ENCODE measurements around the gene CANT1.

Gene CANT1

DNA sequence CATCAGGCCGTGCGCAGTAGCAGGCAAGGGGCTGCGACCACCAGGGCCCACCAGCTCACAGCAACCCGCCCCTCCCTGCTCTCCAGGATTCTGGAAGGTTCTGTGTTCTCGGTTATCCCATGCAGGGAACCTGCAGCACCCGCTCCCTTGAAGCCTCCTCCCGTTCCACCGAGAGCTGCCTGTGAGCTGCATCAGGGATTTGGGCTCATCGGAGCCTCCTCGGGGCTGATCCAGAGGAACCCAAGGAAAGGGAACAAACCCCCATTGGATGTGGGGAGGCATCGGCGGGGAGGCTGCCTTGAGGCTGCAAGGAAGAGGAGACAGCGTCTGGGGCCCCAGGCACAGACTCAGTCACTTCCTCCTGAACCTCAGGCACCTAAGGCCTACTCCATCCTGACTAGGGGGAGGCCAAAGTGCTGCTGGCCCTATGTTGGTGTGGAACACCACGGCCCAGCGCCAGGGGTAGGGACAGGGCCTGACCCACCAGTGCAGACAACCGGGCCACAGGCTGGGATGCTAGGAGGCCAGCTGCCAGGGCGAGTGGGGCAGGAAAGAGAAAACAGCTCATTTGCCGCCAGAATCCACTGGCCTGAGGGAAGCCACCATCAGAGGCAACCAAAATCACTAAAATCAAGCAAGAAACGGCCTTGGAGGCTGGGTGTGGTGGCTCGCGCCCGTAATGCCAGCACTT, 15.4 kb downstream of the CANT1 start:
- DNase-seq, result no peak

DNA sequence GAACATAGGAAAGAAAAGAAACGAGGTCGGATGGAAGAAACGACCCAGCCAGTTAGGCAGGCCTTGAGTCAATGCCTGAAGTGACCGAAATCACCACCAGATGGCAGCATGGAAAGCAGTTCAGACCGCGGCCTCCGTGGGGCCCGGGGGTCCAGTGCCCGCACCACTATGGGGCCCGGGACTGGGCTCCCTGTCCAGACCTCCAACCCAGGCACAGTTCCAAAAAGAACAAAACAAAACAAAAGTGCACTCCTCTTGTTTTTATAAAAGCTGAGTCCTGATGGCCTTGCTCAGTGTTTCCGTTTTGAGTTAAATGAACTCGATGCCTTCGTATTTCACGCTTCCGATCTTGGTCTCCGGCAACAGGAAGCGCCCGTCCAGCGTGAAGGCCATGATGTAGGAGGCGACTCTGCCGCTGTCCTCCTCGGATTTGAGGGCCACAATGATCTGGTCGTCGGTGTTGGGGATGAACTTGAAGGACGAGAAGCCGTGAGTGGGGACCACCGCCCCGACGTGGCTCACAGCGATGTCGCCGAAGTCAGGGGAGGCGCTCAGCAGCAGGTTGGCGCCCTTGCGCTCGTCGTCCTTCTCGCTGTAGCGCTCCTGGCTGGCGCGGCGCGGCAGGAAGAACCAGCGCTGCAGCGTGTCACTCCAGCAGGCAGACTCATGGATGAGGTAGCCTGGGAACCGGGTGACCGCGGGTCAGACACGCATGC, 16.2 kb downstream of the CANT1 start:
- DNase-seq, result no peak

DNA sequence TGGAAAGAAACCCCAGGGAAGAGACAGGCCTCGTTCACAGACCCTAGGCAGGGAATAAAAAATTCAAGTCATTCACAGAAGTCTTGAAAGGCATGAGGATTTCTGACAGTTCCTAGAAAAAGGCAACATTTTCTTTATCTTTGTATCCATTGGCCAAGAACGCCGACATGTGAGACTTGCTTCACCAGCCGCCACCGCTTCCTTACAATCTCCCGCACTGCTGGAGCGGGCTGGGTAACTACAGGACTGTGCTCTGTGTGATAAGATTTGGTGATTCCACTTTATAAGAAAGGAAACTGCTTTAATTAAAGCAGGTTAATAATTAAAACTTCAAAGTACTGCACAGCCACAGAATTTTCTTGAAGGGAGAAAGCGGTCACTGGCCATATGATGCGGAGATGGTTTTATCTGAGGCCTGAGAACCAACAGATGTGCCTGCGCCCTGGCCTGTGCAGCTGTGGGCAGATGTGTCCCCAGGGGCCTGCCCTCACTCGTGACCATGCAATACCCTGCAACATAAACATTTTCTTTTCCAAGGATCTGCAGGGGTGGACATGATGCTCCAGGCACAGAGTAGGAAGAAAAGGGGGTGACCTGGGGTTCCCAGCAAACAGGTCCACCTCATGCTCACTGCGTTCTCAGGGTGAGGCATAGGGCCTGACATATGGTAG, 16.9 kb downstream of the CANT1 start:
- DNase-seq, result no peak

DNA sequence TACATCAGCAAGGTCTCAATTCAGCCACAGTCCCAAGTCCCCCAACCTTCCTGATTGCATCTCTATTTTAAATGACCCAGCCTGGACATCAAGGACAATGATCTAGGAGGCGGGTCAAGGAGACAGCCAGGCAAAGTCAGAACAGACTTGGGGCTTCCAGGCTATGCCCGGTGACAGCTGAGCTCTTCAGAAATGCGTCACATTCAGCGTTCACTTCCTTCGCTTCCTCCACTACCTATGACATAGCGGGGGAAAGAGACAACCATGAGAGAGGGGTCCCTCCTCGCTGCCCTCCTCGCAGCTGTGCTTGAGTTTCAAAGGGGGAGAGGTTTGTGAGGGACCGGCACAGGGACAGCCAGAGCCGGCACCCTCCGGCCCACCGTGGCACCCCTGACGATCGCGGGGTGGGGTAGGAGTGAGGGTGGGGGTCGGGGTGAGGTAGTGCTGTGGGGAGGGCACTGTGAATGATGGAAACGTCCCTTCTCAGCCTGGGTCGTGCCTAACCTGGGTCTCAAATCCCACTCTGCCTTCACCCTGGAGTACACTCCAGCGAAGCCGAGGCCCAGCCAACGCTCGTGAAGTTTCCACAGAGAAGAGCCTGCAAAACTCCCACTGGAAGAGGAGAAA, 17.5 kb downstream of the CANT1 start:
- no peak for DNase-seq

DNA sequence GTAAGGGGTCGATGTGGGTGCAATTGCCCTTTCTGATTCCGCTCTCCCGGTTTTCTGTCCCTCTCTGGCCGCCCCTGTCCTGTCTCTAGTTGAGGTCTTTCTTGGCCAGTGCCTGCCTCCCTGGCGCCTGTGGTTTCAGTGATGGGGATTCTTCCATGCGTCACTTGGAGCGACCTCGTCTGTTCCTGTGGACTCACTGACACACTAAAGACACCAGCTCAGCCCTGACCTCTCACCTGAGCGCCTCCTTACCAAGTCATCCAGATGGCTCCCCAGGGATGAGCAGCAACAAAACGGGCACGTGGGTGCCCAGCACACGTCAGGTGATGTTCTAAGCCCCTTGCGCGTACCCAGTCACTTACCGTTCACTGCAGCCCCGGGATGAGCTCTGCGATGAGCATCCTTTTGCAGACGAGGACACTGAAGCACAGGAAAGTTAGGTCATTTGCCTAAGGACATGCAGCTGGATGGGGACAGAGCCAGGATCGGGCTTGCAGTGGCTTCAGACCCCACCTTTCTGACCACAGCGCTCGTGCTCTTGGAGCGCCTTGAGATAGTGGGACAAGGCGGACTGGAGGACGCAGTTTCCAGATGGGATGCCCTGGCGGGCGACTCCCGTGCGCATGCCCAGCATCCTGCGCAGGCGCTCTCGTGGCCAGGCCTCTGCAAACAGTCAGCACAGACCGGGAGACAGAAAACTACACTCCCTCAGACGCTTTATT, 18.4 kb downstream of the CANT1 start:
- no peak for DNase-seq

DNA sequence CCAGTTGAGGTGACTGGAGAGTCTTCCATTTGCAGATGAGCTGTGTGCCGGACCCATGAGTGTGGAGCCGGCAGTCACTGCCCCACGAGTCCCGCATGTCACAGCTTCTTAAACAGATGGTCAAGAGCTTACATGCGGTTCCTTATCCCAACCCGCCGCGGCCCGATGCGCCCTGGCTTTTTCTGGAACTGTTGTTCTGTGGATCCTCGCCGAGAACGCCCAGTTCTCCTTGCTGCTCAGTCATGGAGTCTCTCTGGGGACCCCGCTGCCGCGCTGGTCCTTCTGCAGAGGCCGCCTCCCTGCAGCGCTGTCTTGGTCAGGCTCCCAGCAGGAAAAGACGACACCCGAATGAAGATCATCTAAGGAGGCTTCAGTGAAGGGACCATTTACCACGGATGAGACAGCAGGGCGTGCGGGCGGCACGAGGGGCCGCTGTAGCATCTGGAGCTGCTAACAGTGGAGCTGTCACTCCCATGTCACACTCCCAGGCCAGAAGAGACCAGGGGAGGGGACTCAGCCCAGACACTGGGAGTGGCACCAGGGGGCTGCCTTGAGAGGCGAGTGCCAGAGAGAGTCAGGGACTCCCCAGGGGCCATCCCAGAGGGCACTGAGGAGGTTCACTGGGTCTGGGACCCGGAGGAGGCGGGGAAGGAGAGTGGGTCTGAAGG, 19.1 kb downstream of the CANT1 start:
- no peak for DNase-seq

DNA sequence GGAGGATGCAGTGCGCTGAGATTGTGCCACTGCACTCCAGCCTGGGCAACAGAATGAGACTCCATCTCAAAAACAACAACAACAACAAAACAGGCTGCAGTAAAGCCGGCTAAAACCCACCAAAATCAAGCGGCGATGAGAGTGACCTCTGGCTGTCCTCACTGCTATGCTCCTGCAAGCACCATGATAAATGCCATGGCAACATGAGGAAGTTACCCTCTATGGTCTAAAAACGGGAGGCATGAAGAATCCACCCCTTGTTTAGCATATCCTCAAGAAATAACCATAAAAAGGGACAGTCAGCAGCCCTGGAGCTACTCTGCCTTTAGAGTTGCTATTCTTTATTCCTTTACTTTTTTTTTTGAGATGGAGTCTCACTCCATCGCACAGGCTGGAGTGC, 21.4 kb downstream of the CANT1 start:
- DNase-seq, result no peak

DNA sequence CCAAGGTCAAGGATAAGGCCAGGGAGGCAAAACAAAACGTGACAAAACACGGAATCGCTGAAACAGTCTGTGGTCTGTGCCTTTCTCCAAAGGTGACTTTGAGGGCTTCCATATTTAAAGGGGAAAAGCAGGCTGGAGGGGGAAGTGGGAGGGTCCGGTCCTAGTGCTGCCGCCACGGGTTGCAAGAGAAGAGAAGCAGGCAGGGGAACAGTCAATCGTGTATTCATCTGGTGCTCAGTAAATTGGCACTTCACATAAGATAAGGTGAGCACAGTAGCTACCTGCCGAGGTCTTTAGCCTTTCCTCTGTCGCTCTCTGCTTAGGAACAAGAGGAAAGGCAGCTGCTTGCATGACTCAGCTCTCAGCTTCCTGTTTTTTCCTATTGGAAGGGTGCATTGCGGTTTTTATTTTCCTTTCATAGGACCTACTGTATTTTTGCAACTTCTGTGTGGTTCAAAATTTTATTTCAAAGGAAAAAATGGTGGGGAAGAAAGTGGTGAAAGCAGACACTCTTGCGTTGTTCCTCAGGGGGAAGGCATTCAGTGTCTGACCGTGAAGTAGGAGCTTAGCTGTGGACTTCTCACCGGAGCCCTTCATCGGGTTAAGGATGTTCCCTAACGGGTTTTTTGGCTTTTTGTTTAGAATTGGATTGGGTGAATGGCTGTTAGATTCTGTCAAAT, 22.8 kb downstream of the CANT1 start:
- peak; percentile 74 for DNase-seq

DNA sequence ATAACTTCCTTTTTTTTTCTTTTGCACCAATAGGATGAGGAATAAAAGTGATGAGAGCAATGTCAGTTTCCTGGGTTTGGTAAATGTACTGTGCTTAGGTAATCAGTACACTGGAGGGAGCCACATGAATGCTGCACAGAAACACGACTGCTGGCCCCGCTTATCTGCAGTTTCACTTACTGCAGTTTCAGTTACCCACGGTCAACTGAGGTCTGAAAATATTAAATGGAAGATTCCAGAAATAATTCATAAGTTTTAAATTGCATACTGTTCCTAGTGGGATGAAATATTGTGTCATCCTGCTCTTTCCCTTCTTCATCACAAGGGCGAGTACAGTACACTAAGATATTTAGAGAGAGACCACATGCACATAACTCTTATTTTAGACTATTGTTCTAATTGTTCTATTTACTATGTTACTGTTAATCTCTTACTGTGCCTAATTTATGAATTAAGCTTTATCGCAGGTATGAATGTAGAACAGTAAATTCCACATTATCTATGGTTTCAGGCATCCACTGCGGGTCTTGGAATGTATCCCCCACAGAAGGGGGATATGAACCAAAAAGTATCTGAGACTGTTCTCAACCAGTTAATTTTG, 23.4 kb downstream of the CANT1 start:
- no peak for DNase-seq

DNA sequence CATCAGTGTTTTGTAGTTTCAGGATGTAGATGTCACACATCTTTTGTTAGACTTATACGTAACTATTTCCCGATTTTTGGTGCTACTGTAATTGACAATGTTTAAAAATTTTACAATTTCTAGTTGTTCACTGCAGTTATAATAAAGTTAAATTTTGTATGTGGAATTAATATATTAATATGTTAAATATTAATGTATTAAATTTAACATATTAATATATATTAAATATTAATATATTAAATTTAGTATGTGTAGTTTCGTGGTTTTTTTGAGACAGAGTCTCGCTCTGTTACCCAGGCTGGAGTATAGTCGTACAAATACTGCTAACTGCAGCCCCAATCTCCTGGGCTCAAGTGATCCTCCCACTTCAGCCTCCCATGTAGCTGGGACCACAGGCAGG, 24.2 kb downstream of the CANT1 start:
- DNase-seq, result no peak

DNA sequence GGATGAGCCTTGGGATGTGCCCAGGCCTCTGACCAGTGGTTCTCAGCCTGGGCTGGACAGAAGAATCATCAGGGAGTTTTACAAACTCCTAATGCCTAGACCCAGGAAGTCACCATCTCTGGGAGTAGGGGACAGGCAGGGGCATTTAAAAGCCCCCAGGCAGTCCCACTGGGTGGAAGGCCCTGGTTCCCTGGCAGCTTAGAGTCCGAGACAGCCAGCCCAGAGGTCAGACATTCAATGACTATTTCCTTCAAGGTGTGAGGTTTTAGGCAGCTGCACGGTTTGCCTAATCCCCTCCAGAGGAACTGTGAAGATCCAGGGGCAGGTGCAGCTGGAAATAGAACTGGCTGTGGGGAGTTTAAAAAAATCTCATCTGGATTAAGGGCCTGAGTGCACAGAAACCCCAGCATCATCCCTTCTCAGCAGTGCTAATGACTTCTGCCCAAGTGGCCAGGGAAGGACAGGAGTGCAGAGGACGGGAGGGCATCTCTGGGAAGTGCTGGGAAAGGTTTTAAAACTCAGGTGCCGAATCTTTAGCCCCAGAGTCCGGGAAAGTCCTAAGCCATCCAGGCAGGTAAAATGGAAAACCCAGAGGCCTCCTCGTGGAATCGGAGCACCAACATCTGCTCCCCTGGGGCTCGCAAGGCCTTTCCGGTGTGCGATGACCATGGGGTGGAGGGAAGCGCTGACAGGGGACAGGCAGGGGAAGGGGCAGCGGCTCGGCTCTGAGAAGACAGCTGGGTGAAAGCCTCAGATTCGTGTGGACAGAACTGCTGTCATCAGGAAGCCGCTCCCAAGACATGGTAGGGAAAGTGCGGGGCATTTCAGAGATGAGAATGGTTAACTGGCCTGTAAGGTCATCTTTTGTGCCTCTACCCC, 28.3 kb downstream of the CANT1 start:
- no peak for DNase-seq

DNA sequence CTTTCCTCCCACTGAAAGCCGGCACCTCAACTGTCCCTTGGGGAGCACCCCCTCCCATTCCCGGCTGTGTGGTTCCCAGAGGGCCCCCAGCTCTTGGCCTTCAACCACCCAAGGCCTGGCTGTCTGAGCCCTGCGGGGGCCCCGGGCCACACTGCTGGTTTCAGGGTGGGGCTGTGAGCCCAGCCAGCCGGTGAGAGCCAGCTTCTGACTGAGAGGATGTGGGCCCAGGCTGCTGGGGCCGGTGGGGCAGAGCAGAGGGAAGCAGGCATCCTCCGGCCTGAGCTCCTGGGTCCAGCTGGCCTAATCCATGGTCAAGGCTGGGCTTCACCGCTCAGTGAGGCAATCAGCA, 29.0 kb downstream of the CANT1 start:
- DNase-seq, result no peak

DNA sequence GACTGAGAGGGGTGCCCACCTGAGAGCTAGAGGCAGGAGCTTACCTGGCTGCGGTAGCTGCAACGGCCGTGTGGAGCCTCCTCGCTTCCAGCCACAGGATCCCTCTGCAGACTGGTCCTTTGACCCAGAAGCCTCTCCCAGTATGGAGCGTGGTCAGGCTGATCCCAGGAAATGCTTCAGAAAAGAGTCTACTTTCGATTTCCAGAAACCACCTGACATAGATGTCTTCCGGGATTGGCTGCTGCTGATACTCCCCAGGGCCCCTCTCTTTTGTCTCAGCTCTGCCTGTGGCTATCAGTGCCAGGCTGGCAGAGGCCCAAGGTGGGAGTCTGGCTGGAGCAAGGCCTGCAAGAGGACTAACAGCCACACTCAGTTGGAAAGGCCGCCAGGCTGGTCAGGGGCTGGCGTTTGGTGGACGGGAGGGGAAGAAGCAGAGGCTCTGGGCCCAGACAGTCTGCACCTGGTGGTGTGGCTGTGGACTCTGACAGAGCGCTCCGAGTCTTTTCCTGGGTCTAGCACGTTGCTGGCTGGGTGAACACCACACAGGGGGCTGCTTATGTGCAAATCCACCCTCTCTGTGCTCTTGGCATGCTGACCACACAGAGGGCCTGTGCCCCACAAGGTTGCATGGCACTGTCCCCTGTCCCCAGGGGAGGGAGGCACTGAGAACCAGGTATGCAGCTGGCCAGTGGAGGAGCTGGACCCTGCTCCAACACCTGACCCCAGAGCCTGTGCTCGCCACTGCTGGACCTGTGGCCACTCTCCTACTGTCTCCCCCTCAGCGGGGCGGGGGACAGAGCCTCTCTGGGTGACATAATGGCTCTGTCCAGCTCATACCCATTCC, 29.6 kb downstream of the CANT1 start, which contains the start of gene LGALS3BP:
Gene LGALS3BP (minus strand): TSS at position 144 of the 844 bp plus-strand sequence. CDS start 2,732 bp downstream, outside the sequence.
- peak; percentile 91 for DNase-seq

DNA sequence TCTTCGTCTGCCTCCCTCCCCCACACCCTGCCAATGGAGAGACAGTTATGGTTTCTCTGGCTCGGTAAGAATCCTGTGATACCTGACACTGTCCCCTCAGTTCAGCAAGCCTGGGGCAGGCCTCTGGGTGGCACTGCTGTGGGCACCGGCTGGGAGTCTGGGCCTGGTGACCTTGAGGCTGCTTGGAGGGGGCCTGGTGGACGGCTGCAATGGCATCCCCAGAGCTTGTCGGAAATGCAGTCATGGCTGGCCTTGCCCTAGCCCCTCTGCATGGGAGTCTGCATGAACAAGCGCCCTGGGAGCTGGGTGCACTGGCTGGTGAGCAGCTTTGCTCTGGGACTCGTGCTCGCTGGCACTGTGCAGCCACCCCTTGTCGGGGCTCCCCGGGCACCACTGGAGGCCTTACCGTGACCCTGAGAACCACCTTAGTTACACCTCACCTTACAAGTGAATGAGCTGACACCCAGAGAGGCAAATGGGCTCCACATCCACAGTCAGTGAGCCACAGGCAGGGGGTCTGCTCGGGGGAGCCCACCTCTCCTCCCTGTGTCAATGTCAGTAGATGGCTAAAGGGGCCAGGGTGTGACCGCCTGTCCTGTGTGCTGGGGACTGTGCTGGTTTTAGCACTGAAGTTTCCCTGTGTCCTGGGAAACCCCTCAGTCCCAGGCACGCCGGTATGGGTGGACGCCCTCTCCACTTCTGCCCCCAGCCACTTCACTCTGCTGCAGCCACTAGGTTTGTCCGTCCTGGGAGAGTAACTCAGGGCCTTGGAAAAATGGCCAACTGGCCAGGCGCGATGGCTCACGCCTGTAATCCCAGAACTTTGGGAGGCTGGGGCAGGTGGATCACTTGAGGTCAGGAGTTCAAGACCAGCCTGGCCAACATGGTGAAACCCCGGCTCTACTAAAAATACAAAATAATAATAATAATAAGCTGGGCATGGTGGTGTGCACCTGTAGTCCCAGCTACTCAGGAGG, 31.3 kb downstream of the CANT1 start:
- peak; percentile 35 for DNase-seq

DNA sequence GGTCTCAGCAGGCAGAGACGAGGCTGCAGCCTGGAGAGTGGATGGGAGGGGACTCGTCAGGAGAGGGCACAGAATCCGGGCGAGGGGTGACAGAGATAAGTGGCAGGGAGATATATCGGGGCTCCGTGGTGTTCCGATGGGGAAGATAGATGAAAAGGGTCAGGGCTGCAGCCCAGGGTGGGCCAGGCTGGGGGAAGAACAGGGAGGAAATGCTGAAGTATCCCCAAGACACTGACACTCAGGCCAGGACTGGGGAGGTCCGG, 32.0 kb downstream of the CANT1 start:
- no peak for DNase-seq

DNA sequence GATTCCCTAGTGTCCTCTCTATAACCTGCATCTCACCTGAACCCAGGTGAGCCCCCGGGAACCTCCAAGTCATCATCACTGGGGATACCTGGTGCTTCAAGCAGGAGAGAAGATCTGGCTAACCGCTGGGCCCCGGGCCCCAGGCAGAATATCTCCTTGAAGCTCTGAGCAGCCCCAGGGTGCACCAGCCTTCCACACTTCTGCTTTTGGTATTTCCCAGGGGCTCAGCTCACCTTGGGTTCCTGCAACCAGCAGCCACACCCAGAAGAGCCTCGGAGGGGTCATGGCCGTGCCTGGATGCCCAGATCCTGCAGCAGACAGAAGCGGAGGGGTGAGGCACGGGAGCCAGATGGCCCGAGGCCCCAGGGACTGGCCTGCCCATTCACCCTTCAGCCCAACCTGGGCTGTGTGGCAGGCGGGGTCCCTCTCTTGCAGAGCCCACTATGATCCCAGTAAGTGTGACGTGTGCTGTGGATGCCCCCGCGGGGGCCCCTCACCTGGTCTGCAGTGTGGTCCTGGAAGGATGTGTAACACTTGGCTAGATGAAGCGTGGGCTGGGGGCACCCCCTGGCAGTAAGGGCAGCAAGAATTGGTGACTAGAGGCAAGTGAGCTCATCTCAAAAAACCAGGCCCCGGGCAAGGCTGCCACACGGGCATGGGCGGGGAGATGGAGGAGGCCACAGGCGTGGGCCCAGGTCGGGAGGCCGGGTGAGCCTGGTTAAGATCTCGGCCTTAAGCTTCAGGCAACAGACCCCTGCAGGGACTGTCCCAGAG, 32.5 kb downstream of the CANT1 start:
- no peak for DNase-seq

Data from NCI-H510A (cell line).